GM12864 (cell line): Measurements from ENCODE around the gene ASB2.

ENCODE experiments used
- DNase-seq: peaks from one replicate; pipeline ENCODE4 v3.0.0-alpha.2; 2011; ENCODE audit warnings: low read depth
- H3K4me3 ChIP-seq: 2 replicates; pipeline ENCODE4 v1.5.1; 2011; ENCODE audit warnings: mild to moderate bottlenecking, low read depth, low read length, control low read depth
- CTCF ChIP-seq: IDR thresholded peaks from 2 replicates; pipeline ENCODE4 v1.5.1; 2011; ENCODE audit warnings: low read depth, mild to moderate bottlenecking, moderate library complexity, low read length, control low read depth, inconsistent platforms; ENCODE audit errors: missing control alignments

ASB2 gene

GRCh38 chr14:93989939-93990338 lies 13.6 kb upstream of the ASB2 start:
- H3K4me3 ChIP-seq = no peak overlapping the region
- no peak for TF ChIP-seq CTCF
- DNase-seq = no peak

- TF ChIP-seq CTCF = no peak
- H3K4me3 ChIP-seq = no peak overlapping the region
- no peak for DNase-seq
These were observed 11.6 kb upstream of the ASB2 start for GRCh38 chr14:93987815-93988476.

- TF ChIP-seq CTCF = no peak
- H3K4me3 ChIP-seq = no peak overlapping the region
- DNase-seq = no peak
These were observed 11.0 kb upstream of the ASB2 start for GRCh38 chr14:93987376-93987775.

GRCh38 chr14:93986955-93987354 lies 10.6 kb upstream of the ASB2 start:
- no peak for TF ChIP-seq CTCF
- DNase-seq = no peak
- H3K4me3 ChIP-seq = no peak overlapping the region

- no peak overlapping the region for H3K4me3 ChIP-seq
- DNase-seq = no peak
- TF ChIP-seq CTCF = peak; percentile 63
These were observed 8.6 kb upstream of the ASB2 start for GRCh38 chr14:93984987-93985410.

- no peak for DNase-seq
- no peak for TF ChIP-seq CTCF
- H3K4me3 ChIP-seq = no peak overlapping the region
These were observed 7.7 kb upstream of the ASB2 start for GRCh38 chr14:93984070-93984469.
